Transverse colon (tissue), 4 donors: ENCODE measurements around the gene MGST3.

Experiments used
- EP300 ChIP-seq: sonication (generic); formaldehyde crosslinking; IDR thresholded peaks from one replicate; pipeline ENCODE4 v1.6.1; 2017; ENCODE audit warnings: antibody characterized with exemption, low read depth
- POLR2A ChIP-seq: fragments of 450-650 bp; IDR thresholded peaks from one replicate; pipeline ENCODE4 v1.6.1; 2016; ENCODE audit warnings: antibody characterized with exemption, mild to moderate bottlenecking, moderate library complexity
- POLR2AphosphoS5 ChIP-seq, 3 donors: sonication (generic); formaldehyde crosslinking; IDR thresholded peaks; one replicate each; pipeline ENCODE4 v1.6.1; 2016; ENCODE audit warnings: antibody characterized with exemption in 3 of 3
- TF ChIP-seq, protein P1 (sequence below), 5 experiments: fragments of 200-600 bp in 3 of 5; fragments of 450-650 bp in 2 of 5; sonication (generic) in 3 of 5; IDR thresholded peaks; 1 replicate in 2 of 5; 2 replicates in 3 of 5; pipeline ENCODE4 v1.5.1; 2016 to 2017; ENCODE audit warnings: antibody characterized with exemption in 5 of 5, inconsistent platforms in 3 of 5, mild to moderate bottlenecking in 2 of 5, moderate library complexity in 1 of 5

DNA sequence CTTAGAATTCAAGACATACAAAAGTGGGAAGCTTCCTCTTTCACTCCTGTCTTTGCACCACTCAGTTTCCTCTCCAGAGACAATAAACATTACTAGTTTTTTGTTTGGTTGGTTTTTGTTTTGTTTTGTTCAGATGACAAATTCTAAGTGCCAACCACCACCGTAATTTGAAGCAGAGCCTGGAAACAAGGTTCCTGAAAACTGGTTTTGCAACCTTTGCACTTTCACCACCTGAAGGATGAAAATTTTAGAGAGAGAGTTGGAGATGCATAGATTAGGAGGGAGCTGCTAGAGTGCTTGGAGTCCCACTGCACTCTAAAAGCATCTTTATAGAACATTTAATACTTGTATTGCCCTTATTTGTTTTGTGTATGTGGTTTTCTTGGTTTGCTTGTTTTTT is 20.2 kb upstream of the MGST3 start:
- TF ChIP-seq, protein P1, sequence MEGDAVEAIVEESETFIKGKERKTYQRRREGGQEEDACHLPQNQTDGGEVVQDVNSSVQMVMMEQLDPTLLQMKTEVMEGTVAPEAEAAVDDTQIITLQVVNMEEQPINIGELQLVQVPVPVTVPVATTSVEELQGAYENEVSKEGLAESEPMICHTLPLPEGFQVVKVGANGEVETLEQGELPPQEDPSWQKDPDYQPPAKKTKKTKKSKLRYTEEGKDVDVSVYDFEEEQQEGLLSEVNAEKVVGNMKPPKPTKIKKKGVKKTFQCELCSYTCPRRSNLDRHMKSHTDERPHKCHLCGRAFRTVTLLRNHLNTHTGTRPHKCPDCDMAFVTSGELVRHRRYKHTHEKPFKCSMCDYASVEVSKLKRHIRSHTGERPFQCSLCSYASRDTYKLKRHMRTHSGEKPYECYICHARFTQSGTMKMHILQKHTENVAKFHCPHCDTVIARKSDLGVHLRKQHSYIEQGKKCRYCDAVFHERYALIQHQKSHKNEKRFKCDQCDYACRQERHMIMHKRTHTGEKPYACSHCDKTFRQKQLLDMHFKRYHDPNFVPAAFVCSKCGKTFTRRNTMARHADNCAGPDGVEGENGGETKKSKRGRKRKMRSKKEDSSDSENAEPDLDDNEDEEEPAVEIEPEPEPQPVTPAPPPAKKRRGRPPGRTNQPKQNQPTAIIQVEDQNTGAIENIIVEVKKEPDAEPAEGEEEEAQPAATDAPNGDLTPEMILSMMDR (IDR thresholded peaks at IDR 0.05) = no peak
- TF ChIP-seq POLR2AphosphoS5 (IDR thresholded peaks at IDR 0.05) (no peak), POLR2A (no peak), EP300 (no peak)
